Measurements from ENCODE around the gene NYNRIN. TPM values are rescaled to one million over a fixed set of nuclear protein-coding genes. Genes with fewer than 3 reads are reported as not detected.
A peak's percentile ranks its signal among the peaks of the same experiment; 100 is the strongest.

NYNRIN gene
- total RNA-seq, 1 experiment from 2014 or later = 18.7 TPM

DNA sequence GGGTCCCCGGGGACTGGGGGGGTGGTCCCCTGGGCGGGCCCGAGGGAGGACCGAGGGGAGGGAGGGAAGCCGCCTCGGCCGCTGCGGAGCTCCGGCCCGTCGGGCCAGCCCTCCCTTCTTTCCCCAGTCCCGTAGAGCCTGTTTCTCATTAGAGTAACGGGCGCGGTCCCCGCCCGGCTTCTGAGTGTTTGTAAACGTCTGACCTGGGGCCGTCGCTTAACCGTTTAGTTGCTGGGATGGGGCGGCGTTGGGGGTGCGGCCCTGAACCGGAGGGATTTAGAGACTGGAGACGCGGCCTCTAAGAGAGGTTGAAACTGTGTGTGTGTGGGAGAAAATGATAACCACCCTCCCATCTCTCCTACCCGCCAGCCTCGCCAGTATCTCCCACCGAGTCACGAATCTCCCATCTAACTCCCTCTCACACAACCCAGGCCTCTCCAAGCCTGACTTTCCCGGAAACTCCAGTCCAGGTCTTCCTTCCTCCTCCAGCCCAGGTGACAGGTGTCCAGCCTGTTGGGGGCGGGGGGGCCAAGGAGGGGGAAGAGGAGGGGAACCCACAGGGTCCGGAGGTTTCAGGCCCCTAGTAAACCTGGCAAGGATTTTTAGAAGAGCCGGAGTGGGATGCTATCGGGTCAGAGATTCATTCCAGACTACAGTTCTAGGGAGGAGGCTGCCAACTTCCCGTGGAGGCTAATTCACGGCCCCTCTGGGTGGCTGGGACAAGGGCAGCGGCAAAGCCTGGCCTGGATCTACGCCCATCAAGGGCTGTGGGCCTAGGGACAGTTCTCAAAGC is 31.9 kb upstream of the NYNRIN start:
- Histone ChIP-seq H3K56ac (ENCODE audit: insufficient read length, low read depth, low read length) (no peak overlapping the region), H3K9ac (ENCODE audit: extremely low read depth, insufficient read length, low read length) (no peak overlapping the region), H2BK20ac (ENCODE audit: low read depth, low read length, poor library complexity, severe bottlenecking) (no peak overlapping the region), H3K79me1 (ENCODE audit: insufficient read depth, low read depth, low read length, poor library complexity, severe bottlenecking) (no peaks in the 10 kb centered on the region), H2BK5ac (ENCODE audit: insufficient read length, low read length) (no peak overlapping the region), H4K91ac (ENCODE audit: insufficient read length, low read depth, low read length) (no peak overlapping the region), H3K27ac (ENCODE audit: insufficient read length, low read depth, low read length) (no peak overlapping the region), H3K4me1 (ENCODE audit: insufficient read depth, low read length) (no peaks in the 10 kb centered on the region; the same call in 1 of the 2 replicates), H2BK12ac (ENCODE audit: insufficient read length, low read depth, low read length) (no peak overlapping the region), H2BK120ac (ENCODE audit: low read depth, low read length, poor library complexity, severe bottlenecking) (no peak overlapping the region), H4K20me1 (ENCODE audit: control insufficient read depth, insufficient read depth, insufficient read length) (no peaks in the 10 kb centered on the region), H2AK5ac (ENCODE audit: insufficient read length, low read length) (no peak overlapping the region), H3K23me2 (ENCODE audit: insufficient read length, low read depth, low read length, poor library complexity, severe bottlenecking) (peaks cover 19% of the 10 kb centered on the region), H3K23ac (ENCODE audit: insufficient read length, low read depth, low read length) (no peak overlapping the region), H2BK15ac (ENCODE audit: low read depth, low read length) (no peak overlapping the region), H2AFZ (ENCODE audit: low read length) (no peak overlapping the region), H3K79me2 (ENCODE audit: insufficient read depth, low read length) (no peaks in the 10 kb centered on the region), H3K4me2 (ENCODE audit: insufficient read depth, insufficient read length, low read length) (peak overlapping the region; percentile 69), H3T11ph (ENCODE audit: low read length) (no peak overlapping the region), H3K18ac (ENCODE audit: insufficient read length, low read depth, low read length) (no peak overlapping the region), H3K27me3 (ENCODE audit: insufficient read depth, low read length) (no peaks in the 10 kb centered on the region), H3K9me3 (ENCODE audit: control insufficient read depth, low read depth, low read length) (no peaks in the 10 kb centered on the region), H4K8ac (replicated peaks; ENCODE audit: insufficient read length, low read depth, low read length) (no peak overlapping the region), H3K4ac (ENCODE audit: low read depth, low read length) (no peak overlapping the region), H3K14ac (ENCODE audit: insufficient read depth, low read length) (no peak overlapping the region), H4K5ac (ENCODE audit: insufficient read length, low read depth, low read length) (no peak overlapping the region)
- WGBS (ENCODE audit: extremely low coverage, insufficient read length, low lambda C conversion rate) = no CpG with 5 or more reads among the region's 40 CpGs
- H3K27me3 Mint-ChIP-seq (ENCODE audit: low read depth) = peaks cover 28% of the 10 kb centered on the region
- peak; percentile 96 for DNase-seq
- TF ChIP-seq, protein P1, sequence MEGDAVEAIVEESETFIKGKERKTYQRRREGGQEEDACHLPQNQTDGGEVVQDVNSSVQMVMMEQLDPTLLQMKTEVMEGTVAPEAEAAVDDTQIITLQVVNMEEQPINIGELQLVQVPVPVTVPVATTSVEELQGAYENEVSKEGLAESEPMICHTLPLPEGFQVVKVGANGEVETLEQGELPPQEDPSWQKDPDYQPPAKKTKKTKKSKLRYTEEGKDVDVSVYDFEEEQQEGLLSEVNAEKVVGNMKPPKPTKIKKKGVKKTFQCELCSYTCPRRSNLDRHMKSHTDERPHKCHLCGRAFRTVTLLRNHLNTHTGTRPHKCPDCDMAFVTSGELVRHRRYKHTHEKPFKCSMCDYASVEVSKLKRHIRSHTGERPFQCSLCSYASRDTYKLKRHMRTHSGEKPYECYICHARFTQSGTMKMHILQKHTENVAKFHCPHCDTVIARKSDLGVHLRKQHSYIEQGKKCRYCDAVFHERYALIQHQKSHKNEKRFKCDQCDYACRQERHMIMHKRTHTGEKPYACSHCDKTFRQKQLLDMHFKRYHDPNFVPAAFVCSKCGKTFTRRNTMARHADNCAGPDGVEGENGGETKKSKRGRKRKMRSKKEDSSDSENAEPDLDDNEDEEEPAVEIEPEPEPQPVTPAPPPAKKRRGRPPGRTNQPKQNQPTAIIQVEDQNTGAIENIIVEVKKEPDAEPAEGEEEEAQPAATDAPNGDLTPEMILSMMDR (conservative IDR thresholded peaks at IDR 0.05) = no peak
- no peaks in the 10 kb centered on the region for H3K9me3 Mint-ChIP-seq
- H3K4me1 Mint-ChIP-seq = peaks cover 16 to 17% of the 10 kb centered on the region in 2 experiments
- peak overlapping the region; percentile 77 to 93 for H3K4me3 Mint-ChIP-seq
- peaks cover 0 to 7% (median 0%) of the 10 kb centered on the region in 3 experiments; a peak in 4 of 7 replicates for H3K36me3 Mint-ChIP-seq (ENCODE audit: insufficient read depth in 1 of 3, low read depth in 3 of 3)
- peak overlapping the region; percentile 94 to 98 (median 95) for H3K27ac Mint-ChIP-seq
